ENCODE results near the gene ARRDC5. TPM values are rescaled to one million over a fixed set of nuclear protein-coding genes. Genes with fewer than 3 reads are reported as not detected.
A peak's percentile ranks its signal among the peaks of the same experiment; 100 is the strongest.

The ARRDC5 gene
- total and polyA plus RNA-seq, 2 of the 13 experiments (the other 11 are each of a cell fraction or from before 2014, with no cell fraction given), result not detected

DNA sequence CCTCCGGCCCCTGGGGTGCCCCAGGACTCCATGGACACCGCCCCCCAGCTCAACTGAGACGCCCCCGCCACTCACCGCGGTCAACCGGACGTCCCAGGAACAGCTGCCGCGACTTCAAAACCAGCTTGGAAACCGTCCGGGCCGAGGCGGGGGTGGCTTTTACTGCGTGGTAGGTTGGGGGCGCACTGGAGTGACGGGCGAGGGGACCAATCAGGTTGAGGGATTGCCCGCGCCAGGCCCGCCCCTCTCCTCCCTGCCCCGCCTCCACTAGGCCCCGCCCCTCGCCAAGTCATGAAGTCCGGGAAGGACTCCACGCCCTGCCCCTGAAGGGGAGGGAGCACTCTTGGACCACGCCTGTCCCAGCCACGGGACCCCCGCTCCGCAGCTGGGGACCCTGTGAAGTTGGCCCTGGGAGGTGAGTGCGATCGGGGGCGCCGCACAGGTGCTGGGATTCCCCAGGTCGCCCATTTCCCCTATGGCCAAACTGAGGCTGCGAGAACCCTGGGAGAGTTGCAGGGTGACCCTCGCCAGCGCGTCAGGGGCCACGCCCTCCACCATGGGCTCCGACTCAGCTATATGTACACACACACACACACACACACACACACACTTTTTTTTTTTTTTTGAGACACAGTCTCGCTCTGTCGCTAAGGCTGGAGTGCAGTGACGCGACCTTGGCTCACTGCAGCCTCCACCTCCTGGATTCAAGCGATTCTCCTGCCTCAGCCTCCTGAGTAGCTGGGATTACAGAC is 35.0 kb downstream of the ARRDC5 start, which contains the start of gene PLIN3 (continued):
- TF ChIP-seq NONO (IDR thresholded peaks at IDR 0.05) (no peak), NONO (CRISPR knock-in tag; conservative IDR thresholded peaks at IDR 0.05) (peak; percentile 45; the same call in 1 of the 2 replicates), MIER2 (CRISPR knock-in tag; IDR thresholded peaks at IDR 0.05) (no peak), SMYD3 (CRISPR knock-in tag; IDR thresholded peaks at IDR 0.05) (no peak), MEIS2 (CRISPR knock-in tag; IDR thresholded peaks at IDR 0.05) (no peak), NR2C2 (CRISPR knock-in tag; IDR thresholded peaks at IDR 0.05; ENCODE audit: borderline replicate concordance) (peak; percentile 44; the same call in 1 of the 2 replicates), KMT2B (CRISPR knock-in tag; IDR thresholded peaks at IDR 0.05) (no peak), RCOR2 (CRISPR knock-in tag; IDR thresholded peaks at IDR 0.05) (peak; percentile 86; the same call in 1 of the 2 replicates), ZNF546 (CRISPR knock-in tag; conservative IDR thresholded peaks at IDR 0.05) (no peak), ZNF205 (CRISPR knock-in tag; IDR thresholded peaks at IDR 0.05) (peak; percentile 67; the same call in 1 of the 2 replicates), PCBP1 (IDR thresholded peaks at IDR 0.05; ENCODE audit: borderline replicate concordance, low read depth, low read length) (peak; percentile 83; the same call in 1 of the 2 replicates), POGZ (CRISPR knock-in tag; IDR thresholded peaks at IDR 0.05) (peak; percentile 72), MAFF (IDR thresholded peaks at IDR 0.05; ENCODE audit: low read depth, low read length) (no peak), POLR2AphosphoS2 (IDR thresholded peaks at IDR 0.05; ENCODE audit: low read depth, low read length) (no peak), ZNF350 (CRISPR knock-in tag; IDR thresholded peaks at IDR 0.05; ENCODE audit: borderline replicate concordance, low read depth) (peak; percentile 73)
- TF ChIP-seq, protein P1, sequence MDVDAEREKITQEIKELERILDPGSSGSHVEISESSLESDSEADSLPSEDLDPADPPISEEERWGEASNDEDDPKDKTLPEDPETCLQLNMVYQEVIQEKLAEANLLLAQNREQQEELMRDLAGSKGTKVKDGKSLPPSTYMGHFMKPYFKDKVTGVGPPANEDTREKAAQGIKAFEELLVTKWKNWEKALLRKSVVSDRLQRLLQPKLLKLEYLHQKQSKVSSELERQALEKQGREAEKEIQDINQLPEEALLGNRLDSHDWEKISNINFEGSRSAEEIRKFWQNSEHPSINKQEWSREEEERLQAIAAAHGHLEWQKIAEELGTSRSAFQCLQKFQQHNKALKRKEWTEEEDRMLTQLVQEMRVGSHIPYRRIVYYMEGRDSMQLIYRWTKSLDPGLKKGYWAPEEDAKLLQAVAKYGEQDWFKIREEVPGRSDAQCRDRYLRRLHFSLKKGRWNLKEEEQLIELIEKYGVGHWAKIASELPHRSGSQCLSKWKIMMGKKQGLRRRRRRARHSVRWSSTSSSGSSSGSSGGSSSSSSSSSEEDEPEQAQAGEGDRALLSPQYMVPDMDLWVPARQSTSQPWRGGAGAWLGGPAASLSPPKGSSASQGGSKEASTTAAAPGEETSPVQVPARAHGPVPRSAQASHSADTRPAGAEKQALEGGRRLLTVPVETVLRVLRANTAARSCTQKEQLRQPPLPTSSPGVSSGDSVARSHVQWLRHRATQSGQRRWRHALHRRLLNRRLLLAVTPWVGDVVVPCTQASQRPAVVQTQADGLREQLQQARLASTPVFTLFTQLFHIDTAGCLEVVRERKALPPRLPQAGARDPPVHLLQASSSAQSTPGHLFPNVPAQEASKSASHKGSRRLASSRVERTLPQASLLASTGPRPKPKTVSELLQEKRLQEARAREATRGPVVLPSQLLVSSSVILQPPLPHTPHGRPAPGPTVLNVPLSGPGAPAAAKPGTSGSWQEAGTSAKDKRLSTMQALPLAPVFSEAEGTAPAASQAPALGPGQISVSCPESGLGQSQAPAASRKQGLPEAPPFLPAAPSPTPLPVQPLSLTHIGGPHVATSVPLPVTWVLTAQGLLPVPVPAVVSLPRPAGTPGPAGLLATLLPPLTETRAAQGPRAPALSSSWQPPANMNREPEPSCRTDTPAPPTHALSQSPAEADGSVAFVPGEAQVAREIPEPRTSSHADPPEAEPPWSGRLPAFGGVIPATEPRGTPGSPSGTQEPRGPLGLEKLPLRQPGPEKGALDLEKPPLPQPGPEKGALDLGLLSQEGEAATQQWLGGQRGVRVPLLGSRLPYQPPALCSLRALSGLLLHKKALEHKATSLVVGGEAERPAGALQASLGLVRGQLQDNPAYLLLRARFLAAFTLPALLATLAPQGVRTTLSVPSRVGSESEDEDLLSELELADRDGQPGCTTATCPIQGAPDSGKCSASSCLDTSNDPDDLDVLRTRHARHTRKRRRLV (CRISPR knock-in tag; IDR thresholded peaks at IDR 0.05), result 0 out of 2 replicates have a peak, but pooled peaks have one; percentile 54
- TF ChIP-seq, protein P2, sequence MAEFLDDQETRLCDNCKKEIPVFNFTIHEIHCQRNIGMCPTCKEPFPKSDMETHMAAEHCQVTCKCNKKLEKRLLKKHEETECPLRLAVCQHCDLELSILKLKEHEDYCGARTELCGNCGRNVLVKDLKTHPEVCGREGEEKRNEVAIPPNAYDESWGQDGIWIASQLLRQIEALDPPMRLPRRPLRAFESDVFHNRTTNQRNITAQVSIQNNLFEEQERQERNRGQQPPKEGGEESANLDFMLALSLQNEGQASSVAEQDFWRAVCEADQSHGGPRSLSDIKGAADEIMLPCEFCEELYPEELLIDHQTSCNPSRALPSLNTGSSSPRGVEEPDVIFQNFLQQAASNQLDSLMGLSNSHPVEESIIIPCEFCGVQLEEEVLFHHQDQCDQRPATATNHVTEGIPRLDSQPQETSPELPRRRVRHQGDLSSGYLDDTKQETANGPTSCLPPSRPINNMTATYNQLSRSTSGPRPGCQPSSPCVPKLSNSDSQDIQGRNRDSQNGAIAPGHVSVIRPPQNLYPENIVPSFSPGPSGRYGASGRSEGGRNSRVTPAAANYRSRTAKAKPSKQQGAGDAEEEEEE (CRISPR knock-in tag; IDR thresholded peaks at IDR 0.05; ENCODE audit: borderline replicate concordance), result no peak
- TF ChIP-seq, protein P3, sequence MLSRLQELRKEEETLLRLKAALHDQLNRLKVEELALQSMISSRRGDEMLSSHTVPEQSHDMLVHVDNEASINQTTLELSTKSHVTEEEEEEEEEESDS (CRISPR knock-in tag; IDR thresholded peaks at IDR 0.05; ENCODE audit: borderline replicate concordance), result peak; percentile 61; the same call in 1 of the 2 replicates
- TF ChIP-seq, protein P4, sequence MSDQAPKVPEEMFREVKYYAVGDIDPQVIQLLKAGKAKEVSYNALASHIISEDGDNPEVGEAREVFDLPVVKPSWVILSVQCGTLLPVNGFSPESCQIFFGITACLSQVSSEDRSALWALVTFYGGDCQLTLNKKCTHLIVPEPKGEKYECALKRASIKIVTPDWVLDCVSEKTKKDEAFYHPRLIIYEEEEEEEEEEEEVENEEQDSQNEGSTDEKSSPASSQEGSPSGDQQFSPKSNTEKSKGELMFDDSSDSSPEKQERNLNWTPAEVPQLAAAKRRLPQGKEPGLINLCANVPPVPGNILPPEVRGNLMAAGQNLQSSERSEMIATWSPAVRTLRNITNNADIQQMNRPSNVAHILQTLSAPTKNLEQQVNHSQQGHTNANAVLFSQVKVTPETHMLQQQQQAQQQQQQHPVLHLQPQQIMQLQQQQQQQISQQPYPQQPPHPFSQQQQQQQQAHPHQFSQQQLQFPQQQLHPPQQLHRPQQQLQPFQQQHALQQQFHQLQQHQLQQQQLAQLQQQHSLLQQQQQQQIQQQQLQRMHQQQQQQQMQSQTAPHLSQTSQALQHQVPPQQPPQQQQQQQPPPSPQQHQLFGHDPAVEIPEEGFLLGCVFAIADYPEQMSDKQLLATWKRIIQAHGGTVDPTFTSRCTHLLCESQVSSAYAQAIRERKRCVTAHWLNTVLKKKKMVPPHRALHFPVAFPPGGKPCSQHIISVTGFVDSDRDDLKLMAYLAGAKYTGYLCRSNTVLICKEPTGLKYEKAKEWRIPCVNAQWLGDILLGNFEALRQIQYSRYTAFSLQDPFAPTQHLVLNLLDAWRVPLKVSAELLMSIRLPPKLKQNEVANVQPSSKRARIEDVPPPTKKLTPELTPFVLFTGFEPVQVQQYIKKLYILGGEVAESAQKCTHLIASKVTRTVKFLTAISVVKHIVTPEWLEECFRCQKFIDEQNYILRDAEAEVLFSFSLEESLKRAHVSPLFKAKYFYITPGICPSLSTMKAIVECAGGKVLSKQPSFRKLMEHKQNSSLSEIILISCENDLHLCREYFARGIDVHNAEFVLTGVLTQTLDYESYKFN (CRISPR knock-in tag; conservative IDR thresholded peaks at IDR 0.05), result 0 out of 2 replicates have a peak, but pooled peaks have one; percentile 29
